NT2/D1 (cell line): ENCODE measurements around the gene TBX1.
"Not testable (repeated sequence)": the region's sequence is repeated elsewhere in the genome, so short reads cannot be mapped to it uniquely, and the experiment has no call there.

Experiments
- SUZ12 ChIP-seq: IDR thresholded peaks from 2 replicates; pipeline ENCODE4 v1.6.1; 2011; ENCODE audit not compliant: insufficient read length, insufficient read depth; ENCODE audit errors: extremely low read depth
- YY1 ChIP-seq: IDR thresholded peaks from 2 replicates; pipeline ENCODE4 v1.6.1; 2011; ENCODE audit not compliant: insufficient read length, insufficient read depth
- ZNF274 ChIP-seq: IDR thresholded peaks from 2 replicates; pipeline ENCODE4 v1.6.1; 2011; ENCODE audit warnings: mild to moderate bottlenecking, low read depth, low read length

GRCh38 chr22:19726064-19726788 lies 34.4 kb upstream of the TBX1 start:
- TF ChIP-seq SUZ12, YY1, ZNF274: not testable (repeated sequence)
